SU-DHL-6 (cell line): ENCODE data around the gene VWA5A.

Source experiments
- CTCF ChIP-seq: fragments of 200-600 bp; sonication (generic); IDR thresholded peaks from one replicate; pipeline ENCODE4 v1.5.1; 2017; ENCODE audit warnings: antibody characterized with exemption, mild to moderate bottlenecking, low read length, moderate library complexity; ENCODE audit not compliant: insufficient read depth, poor library complexity, severe bottlenecking
- EZH2phosphoT487 ChIP-seq: fragments of 200-600 bp; sonication (generic), shearing (Covaris generic); conservative IDR thresholded peaks from 2 replicates; pipeline ENCODE4 v1.6.1; 2018; ENCODE audit warnings: mild to moderate bottlenecking, antibody characterized with exemption, low read length, moderate library complexity, mixed read lengths

- TF ChIP-seq CTCF (no peak), EZH2phosphoT487 (no peak)
Observed at GRCh38 chr11:124170801-124171586, 55.7 kb downstream of the VWA5A start.
